Peyer's patch (tissue), 4 donors: ENCODE data around the gene CHID1.

Experiments used
- CTCF ChIP-seq, 6 experiments: fragments of 450-650 bp in 4 of 6; fragments of 200-600 bp in 2 of 6; sonication (generic) in 1 of 6; IDR thresholded peaks; one replicate each; pipeline ENCODE4 v1.5.1; 2017 to 2019; ENCODE audit warnings: antibody characterized with exemption in 6 of 6, mild to moderate bottlenecking in 3 of 6, moderate library complexity in 1 of 6
- POLR2A ChIP-seq, 2 donors: fragments of 450-650 bp; IDR thresholded peaks; one replicate each; pipeline ENCODE4 v1.5.1; 2017; ENCODE audit warnings: antibody characterized with exemption in 2 of 2, mild to moderate bottlenecking in 2 of 2, moderate library complexity in 2 of 2

- TF ChIP-seq POLR2A (IDR thresholded peaks at IDR 0.05) (no peak), CTCF (IDR thresholded peaks at IDR 0.05) (no peak)
These were observed 44.9 kb downstream of the CHID1 start for GRCh38 chr11:865462-866430.
